ENCODE results near the gene SPATA21. TPM values are rescaled to one million over a fixed set of nuclear protein-coding genes. Genes with fewer than 3 reads are reported as not detected.
"Not testable (repeated sequence)": the region's sequence is repeated elsewhere in the genome, so short reads cannot be mapped to it uniquely, and the experiment has no call there.

The SPATA21 gene
- total and polyA plus RNA-seq, 7 donors, result under 0.01 to 0.23 (median 0.17) TPM; not detected in 4

- no peaks in the 10 kb centered on the region for H3K27me3 ChIP-seq
- TF ChIP-seq CTCF (IDR thresholded peaks at IDR 0.05), result no peak
- no peak for TF ChIP-seq EP300 (IDR thresholded peaks at IDR 0.05)
- no peak for TF ChIP-seq POLR2A (IDR thresholded peaks at IDR 0.05)
- TF ChIP-seq POLR2AphosphoS5 (IDR thresholded peaks at IDR 0.05), result no peak
- intact Hi-C loops (cut with DNase I), result no loop called here
- DNase-seq, result peak; percentile 57
- H3K36me3 ChIP-seq, result peaks cover 22 to 90% (median 62%) of the 10 kb centered on the region in 4 donors
- H3K9me3 ChIP-seq, result no peaks in the 10 kb centered on the region
- no peak overlapping the region for H3K27ac ChIP-seq
- 94 to 97% methylated on average over 12 of the region's 12 CpGs for WGBS, 2 donors
- no peaks in the 10 kb centered on the region for H3K4me1 ChIP-seq
- no peak overlapping the region for H3K4me3 ChIP-seq
Measured at GRCh38 chr1:16478091-16478490, 40.9 kb upstream of the SPATA21 start.

- H3K9me3 ChIP-seq; H3K4me3 ChIP-seq; H3K4me1 ChIP-seq; H3K27ac ChIP-seq; intact Hi-C loops (cut with DNase I); H3K27me3 ChIP-seq: not testable (repeated sequence)
- WGBS, 2 donors, result 92 to 94% methylated on average over 28 to 29 of the region's 29 CpGs
- H3K36me3 ChIP-seq, result peaks cover 22 to 77% (median 55%) of the 10 kb centered on the region in 4 donors
- peak; percentile 46 for DNase-seq
Measured at GRCh38 chr1:16475771-16476770, 38.8 kb upstream of the SPATA21 start.

- WGBS, 2 donors, result 95% methylated on average over 2 of the region's 2 CpGs
- H3K4me3 ChIP-seq; H3K27me3 ChIP-seq; H3K4me1 ChIP-seq; DNase-seq; H3K27ac ChIP-seq; intact Hi-C loops (cut with DNase I); H3K9me3 ChIP-seq: not testable (repeated sequence)
- peaks cover 22 to 65% (median 46%) of the 10 kb centered on the region in 4 donors for H3K36me3 ChIP-seq
Measured at GRCh38 chr1:16474891-16475290, 37.7 kb upstream of the SPATA21 start.

- Histone ChIP-seq H3K27ac (no peak overlapping the region), H3K4me3 (no peak overlapping the region), H3K36me3 (peaks cover 22 to 62% (median 46%) of the 10 kb centered on the region in 4 donors), H3K27me3 (no peaks in the 10 kb centered on the region), H3K9me3 (no peaks in the 10 kb centered on the region), H3K4me1 (no peaks in the 10 kb centered on the region)
- 94 to 95% methylated on average over 28 of the region's 28 CpGs for WGBS, 2 donors
- TF ChIP-seq EP300 (IDR thresholded peaks at IDR 0.05), result no peak
- TF ChIP-seq CTCF (IDR thresholded peaks at IDR 0.05), result no peak
- no peak for TF ChIP-seq POLR2A (IDR thresholded peaks at IDR 0.05)
- no peak for TF ChIP-seq POLR2AphosphoS5 (IDR thresholded peaks at IDR 0.05)
- DNase-seq, result peak; percentile 60
- intact Hi-C loops (cut with DNase I), result no loop called here
Measured at GRCh38 chr1:16474166-16474800, 37.1 kb upstream of the SPATA21 start.

GRCh38 chr1:16468558-16468957 lies 31.3 kb upstream of the SPATA21 start:
- intact Hi-C loops (cut with DNase I), result no loop called here
- Histone ChIP-seq H3K27me3 (no peaks in the 10 kb centered on the region), H3K36me3 (peaks cover 0 to 10% (median 3%) of the 10 kb centered on the region in 4 donors), H3K27ac (no peak overlapping the region), H3K4me3 (no peak overlapping the region), H3K9me3 (no peaks in the 10 kb centered on the region), H3K4me1 (no peaks in the 10 kb centered on the region)
- DNase-seq, result no peak
- no peak for TF ChIP-seq CTCF (IDR thresholded peaks at IDR 0.05)
- TF ChIP-seq POLR2A (IDR thresholded peaks at IDR 0.05), result no peak
- TF ChIP-seq POLR2AphosphoS5 (IDR thresholded peaks at IDR 0.05), result no peak
- no peak for TF ChIP-seq EP300 (IDR thresholded peaks at IDR 0.05)
- WGBS, 2 donors, result 78 to 79% methylated on average over 3 of the region's 3 CpGs
